ENCODE measurements around the gene REM1.

The REM1 gene

GRCh38 chr20:31527266-31527665, 52.2 kb downstream of the REM1 start:
- DNase-seq: no peak

Data from fibroblast of skin of right quadriceps (primary cell).